ENCODE measurements around the gene HIP1. TPM values are rescaled to one million over a fixed set of nuclear protein-coding genes. Genes with fewer than 3 reads are reported as not detected.

Gene HIP1
- total and polyA plus RNA-seq, 9 of the 15 experiments (the other 6 are each of a cell fraction or from before 2014, with no cell fraction given), result 2.4 to 13.7 (median 9.5) TPM

GRCh38 chr7:75596727-75597614 lies 141.8 kb downstream of the HIP1 start (continued):
- TF ChIP-seq, protein P1, sequence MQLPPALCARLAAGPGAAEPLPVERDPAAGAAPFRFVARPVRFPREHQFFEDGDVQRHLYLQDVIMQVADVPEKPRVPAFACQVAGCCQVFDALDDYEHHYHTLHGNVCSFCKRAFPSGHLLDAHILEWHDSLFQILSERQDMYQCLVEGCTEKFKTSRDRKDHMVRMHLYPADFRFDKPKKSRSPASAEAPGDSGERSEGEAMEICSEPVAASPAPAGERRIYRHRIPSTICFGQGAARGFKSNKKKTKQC (CRISPR knock-in tag; IDR thresholded peaks at IDR 0.05), result no peak
- TF ChIP-seq ZSCAN29 (IDR thresholded peaks at IDR 0.05), result no peak
- TF ChIP-seq, protein P2, sequence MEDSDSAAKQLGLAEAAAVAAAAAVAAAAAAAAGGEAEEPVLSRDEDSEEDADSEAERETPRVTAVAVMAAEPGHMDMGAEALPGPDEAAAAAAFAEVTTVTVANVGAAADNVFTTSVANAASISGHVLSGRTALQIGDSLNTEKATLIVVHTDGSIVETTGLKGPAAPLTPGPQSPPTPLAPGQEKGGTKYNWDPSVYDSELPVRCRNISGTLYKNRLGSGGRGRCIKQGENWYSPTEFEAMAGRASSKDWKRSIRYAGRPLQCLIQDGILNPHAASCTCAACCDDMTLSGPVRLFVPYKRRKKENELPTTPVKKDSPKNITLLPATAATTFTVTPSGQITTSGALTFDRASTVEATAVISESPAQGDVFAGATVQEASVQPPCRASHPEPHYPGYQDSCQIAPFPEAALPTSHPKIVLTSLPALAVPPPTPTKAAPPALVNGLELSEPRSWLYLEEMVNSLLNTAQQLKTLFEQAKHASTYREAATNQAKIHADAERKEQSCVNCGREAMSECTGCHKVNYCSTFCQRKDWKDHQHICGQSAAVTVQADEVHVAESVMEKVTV (CRISPR knock-in tag; IDR thresholded peaks at IDR 0.05), result no peak
- TF ChIP-seq, protein P3, sequence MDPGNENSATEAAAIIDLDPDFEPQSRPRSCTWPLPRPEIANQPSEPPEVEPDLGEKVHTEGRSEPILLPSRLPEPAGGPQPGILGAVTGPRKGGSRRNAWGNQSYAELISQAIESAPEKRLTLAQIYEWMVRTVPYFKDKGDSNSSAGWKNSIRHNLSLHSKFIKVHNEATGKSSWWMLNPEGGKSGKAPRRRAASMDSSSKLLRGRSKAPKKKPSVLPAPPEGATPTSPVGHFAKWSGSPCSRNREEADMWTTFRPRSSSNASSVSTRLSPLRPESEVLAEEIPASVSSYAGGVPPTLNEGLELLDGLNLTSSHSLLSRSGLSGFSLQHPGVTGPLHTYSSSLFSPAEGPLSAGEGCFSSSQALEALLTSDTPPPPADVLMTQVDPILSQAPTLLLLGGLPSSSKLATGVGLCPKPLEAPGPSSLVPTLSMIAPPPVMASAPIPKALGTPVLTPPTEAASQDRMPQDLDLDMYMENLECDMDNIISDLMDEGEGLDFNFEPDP (CRISPR knock-in tag; IDR thresholded peaks at IDR 0.05), result no peak
- peak; percentile 64; the same call in 1 of the 2 replicates for TF ChIP-seq RAD51 (IDR thresholded peaks at IDR 0.05; ENCODE audit: borderline replicate concordance, low read depth)
- no peak for TF ChIP-seq HMG20A (CRISPR knock-in tag; conservative IDR thresholded peaks at IDR 0.05)
- no peak for TF ChIP-seq CHD1 (IDR thresholded peaks at IDR 0.05; ENCODE audit: low read length)
- TF ChIP-seq, protein P4, sequence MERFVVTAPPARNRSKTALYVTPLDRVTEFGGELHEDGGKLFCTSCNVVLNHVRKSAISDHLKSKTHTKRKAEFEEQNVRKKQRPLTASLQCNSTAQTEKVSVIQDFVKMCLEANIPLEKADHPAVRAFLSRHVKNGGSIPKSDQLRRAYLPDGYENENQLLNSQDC (CRISPR knock-in tag; IDR thresholded peaks at IDR 0.05), result no peak
- no peak for TF ChIP-seq CCNT2 (IDR thresholded peaks at IDR 0.05; ENCODE audit: borderline replicate concordance, extremely low read depth, insufficient read length, low read depth, low read length)
- TF ChIP-seq CEBPG (CRISPR knock-in tag; IDR thresholded peaks at IDR 0.05), result no peak
- TF ChIP-seq CEBPG (tag; conservative IDR thresholded peaks at IDR 0.05 in 1 of 2, IDR thresholded peaks at IDR 0.05 in 1 of 2), result no peak
- TF ChIP-seq, protein P5, sequence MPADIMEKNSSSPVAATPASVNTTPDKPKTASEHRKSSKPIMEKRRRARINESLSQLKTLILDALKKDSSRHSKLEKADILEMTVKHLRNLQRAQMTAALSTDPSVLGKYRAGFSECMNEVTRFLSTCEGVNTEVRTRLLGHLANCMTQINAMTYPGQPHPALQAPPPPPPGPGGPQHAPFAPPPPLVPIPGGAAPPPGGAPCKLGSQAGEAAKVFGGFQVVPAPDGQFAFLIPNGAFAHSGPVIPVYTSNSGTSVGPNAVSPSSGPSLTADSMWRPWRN (IDR thresholded peaks at IDR 0.05; ENCODE audit: low read depth), result no peak
- no peak for TF ChIP-seq ZBTB8A (IDR thresholded peaks at IDR 0.05; ENCODE audit: partially characterized antibody)
- TF ChIP-seq NCOA2 (IDR thresholded peaks at IDR 0.05; ENCODE audit: partially characterized antibody in 2 of 2), result no peak
- TF ChIP-seq THRAP3 (IDR thresholded peaks at IDR 0.05; ENCODE audit: borderline replicate concordance), result no peak
- TF ChIP-seq, protein P6, sequence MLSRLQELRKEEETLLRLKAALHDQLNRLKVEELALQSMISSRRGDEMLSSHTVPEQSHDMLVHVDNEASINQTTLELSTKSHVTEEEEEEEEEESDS (CRISPR knock-in tag; IDR thresholded peaks at IDR 0.05), result no peak
- 0 out of 2 replicates have a peak, but pooled peaks have one; percentile 14 for TF ChIP-seq ETV1 (tag; conservative IDR thresholded peaks at IDR 0.05; ENCODE audit: low read depth)
- TF ChIP-seq STAT5A (IDR thresholded peaks at IDR 0.05; ENCODE audit: borderline replicate concordance, low read length), result no peak
- no peak for TF ChIP-seq RNF2 (IDR thresholded peaks at IDR 0.05)
- no peak for TF ChIP-seq TFE3 (CRISPR knock-in tag; IDR thresholded peaks at IDR 0.05)
- TF ChIP-seq HDAC1 (IDR thresholded peaks at IDR 0.05), result no peak
